Left colon (tissue), 2 donors: ENCODE measurements around the gene GOLPH3. TPM values are rescaled to one million over a fixed set of nuclear protein-coding genes. Genes with fewer than 3 reads are reported as not detected.
A peak's percentile ranks its signal among the peaks of the same experiment; 100 is the strongest.
"Not testable (repeated sequence)": the region's sequence is repeated elsewhere in the genome, so short reads cannot be mapped to it uniquely, and the experiment has no call there.

Experiments used
- ATAC-seq: fragments of 200-7000 bp; cut with Tn5 transposase; one replicate; pipeline ENCODE4 v1.9.1; 2020; ENCODE audit warnings: mild to moderate bottlenecking, moderate library complexity
- DNase-seq, 2 donors: peaks; one replicate each; pipeline ENCODE4 v3.0.0-alpha.2; 2020
- intact Hi-C, 2 donors: fragments of 100-400 bp; cut with DNase I in 1 of 2; cut with micrococcal nuclease in 1 of 2; formaldehyde crosslinking; loops; one replicate each; pipeline versions ENCODE4 v1.11.2 to v1.14.0; 2022; cut with DNase I, micrococcal nuclease
- long read RNA-seq: library from polyadenylated mRNA; unstranded; transcript quantifications from one replicate; pipeline ENCODE4 v2.0.0, GENCODE V29; 2021
- total RNA-seq, 2 donors: library from RNA; stranded (reverse); fragmentation: NEBNext Ultra II Directional; extraction: Animal tissue kit (Norgen Biotek cat#: 25700); gene quantifications; one replicate each; pipeline ENCODE4 v1.2.1, GENCODE V29; 2021
- donor health status: DM: no; HTN: no; CAD: no.
- donor health status: DM: yes; HTN: yes; CAD: no.

Gene GOLPH3
- 100 to 1,000 TPM; 123 to 131 TPM for total RNA-seq
- long read RNA-seq, transcript GOLPH3-203 (3 exons, 665 nt), result minor isoform, 7 of 389 reads
- long read RNA-seq, transcript GOLPH3-201 (4 exons, 2,721 nt), result major isoform, 369 of 389 reads
- long read RNA-seq, partial matches to known transcripts, result 2 of 389 reads
- long read RNA-seq, other reads (novel, unspliced or antisense), result 11 of 389 reads

- intact Hi-C loops, result loop anchor here in 1 of 2 donors (10.0 kb wide), 1 partner anchor 51 kb away; no protein-coding TSS in a partner anchor
- DNase-seq, result peak; percentile 91 to 97
- peak; percentile 87 for ATAC-seq
Measured at GRCh38 chr5:32174011-32174870, at the start of gene GOLPH3. GOLPH3 (minus strand) TSS chr5:32174319; CDS start chr5:32174034, 285 bp downstream.

DNA sequence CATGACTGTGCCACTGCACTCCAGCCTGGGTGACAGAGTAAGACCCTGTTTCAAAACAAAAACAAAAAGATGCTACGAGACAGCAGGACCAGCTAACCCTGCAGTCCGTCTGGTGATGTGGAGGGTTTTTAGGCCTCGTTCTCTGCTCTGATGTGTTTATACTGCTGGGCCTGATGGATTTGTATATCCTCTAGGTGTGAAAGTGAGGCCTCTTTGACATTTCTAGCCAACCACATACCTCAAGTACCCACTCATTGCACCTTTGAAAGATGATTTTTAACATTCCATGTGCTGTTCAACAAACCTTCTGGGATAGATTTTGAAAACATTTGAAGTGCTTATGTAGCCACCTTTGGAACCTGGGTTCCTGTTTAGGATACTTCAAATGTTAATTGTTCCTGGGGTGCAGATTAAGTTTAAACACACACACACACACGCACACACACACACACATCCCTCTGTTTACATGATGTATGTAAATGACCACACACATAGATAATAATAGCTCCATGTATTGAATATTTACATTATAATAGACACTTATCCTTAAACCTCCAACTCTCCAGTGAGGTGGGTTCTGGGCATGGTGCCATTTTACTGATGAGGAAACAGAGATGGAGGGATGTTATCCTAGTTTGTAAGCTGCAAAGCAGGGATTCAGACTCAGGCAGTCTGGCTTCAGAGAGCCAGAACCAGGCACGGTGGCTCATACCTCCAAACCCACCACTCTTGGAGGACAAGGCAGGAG is 48.8 kb upstream of the GOLPH3 start:
- intact Hi-C loops, result loop anchor here in 1 of 2 donors (10.0 kb wide), 1 partner anchor 48 kb away; the partner anchor contains the start of gene GOLPH3
- no peak for DNase-seq
- no peak for ATAC-seq

DNA sequence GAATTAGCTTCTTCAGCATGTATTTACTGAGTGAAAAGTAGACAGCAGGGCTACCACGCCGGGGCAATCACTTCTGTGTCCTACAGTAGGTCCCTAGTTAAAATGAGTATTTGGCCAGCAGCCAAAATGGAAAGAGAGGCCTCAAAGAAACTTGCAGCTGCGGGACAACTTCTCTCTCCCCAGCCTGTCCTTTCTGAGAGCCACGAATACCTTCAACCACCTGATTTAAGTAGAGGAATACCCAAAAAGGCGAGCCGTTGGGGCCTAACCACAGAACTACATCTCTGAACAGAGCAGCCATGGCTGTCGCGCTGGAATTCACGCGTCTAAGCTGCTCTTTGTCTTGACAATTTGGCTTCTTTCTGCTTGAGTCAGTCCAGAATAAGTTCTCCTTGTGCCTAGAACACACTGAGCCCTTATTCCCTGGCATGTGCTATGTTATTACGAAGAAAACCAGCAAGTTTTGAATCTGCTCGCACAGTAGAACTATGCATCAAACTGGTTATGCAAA is 43.8 kb upstream of the GOLPH3 start:
- intact Hi-C loops, result no loop called here
- ATAC-seq, result peak; percentile 24
- DNase-seq, result peak in 1 of 2 donors; percentile 52

DNA sequence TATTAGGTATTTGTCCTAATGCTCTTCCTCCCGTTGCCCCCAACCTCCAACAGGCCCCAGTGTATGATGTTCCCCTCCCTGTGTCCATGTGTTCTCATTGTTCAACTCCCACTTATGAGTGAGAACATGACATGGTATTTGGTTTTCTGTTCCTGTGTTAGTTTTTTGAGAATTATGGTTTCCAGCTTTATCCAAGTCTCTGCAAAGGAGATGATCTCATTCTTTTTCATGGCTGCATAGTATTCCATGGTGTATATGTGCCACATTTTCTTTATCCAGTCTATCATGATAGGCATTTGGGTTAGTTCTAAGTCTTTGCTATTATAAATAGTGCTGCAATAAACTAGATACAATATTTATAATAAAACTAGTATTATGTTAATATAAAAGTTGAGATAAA is 40.2 kb upstream of the GOLPH3 start:
- ATAC-seq, intact Hi-C loops, DNase-seq: not testable (repeated sequence)

- no peak for ATAC-seq
- DNase-seq, result no peak
- intact Hi-C loops, result no loop called here
Measured at GRCh38 chr5:32210151-32210550, 36.0 kb upstream of the GOLPH3 start.

DNA sequence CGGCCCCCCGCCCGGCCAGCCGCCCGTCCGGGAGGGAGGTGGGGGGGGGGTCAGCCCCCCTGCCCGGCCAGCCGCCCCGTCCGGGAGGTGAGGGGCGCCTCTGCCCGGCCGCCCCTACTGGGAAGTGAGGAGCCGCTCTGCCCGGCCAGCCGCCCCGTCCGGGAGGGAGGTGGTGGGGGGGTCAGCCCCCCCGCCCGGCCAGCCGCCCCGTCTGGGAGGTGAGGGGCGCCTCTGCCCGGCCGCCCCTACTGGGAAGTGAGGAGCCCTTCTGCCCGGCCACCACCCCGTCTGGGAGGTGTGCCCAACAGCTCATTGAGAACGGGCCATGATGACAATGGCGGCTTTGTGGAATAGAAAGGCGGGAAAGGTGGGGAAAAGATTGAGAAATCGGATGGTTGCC is 34.7 kb upstream of the GOLPH3 start:
- intact Hi-C loops, DNase-seq, ATAC-seq: not testable (repeated sequence)

GRCh38 chr5:32207355-32207634 is 33.2 kb upstream of the GOLPH3 start:
- no peak for DNase-seq
- no peak for ATAC-seq
- intact Hi-C loops, result no loop called here

- intact Hi-C loops, result no loop called here
- DNase-seq (no peak), ATAC-seq (no peak)
Measured at GRCh38 chr5:32206509-32207354, 32.6 kb upstream of the GOLPH3 start.

DNA sequence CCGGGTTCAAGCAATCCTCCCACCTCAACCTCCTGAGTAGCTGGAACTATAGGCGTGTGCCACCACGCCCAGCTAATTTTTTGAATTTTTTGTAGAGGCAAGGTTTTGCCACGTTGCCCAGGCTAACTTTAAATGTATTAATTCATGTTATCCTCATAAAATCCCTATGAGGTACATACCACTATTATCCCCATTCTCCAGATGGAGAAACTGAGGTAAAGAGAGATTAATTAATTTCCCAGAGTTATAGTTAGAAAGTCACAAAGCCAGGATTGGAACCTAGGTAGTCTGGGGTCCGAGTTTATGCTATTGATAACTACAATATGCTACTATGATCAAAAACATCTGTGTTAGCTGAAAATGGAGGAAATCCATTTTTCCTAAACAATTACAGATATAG is 31.9 kb upstream of the GOLPH3 start:
- intact Hi-C loops, result no loop called here
- no peak for DNase-seq
- ATAC-seq, result no peak

GRCh38 chr5:32202394-32202793 is 28.3 kb upstream of the GOLPH3 start:
- DNase-seq (no peak), ATAC-seq (no peak)
- intact Hi-C loops, result no loop called here

GRCh38 chr5:32201122-32201753 is 27.1 kb upstream of the GOLPH3 start:
- ATAC-seq, result no peak
- no peak for DNase-seq
- intact Hi-C loops, result no loop called here

DNA sequence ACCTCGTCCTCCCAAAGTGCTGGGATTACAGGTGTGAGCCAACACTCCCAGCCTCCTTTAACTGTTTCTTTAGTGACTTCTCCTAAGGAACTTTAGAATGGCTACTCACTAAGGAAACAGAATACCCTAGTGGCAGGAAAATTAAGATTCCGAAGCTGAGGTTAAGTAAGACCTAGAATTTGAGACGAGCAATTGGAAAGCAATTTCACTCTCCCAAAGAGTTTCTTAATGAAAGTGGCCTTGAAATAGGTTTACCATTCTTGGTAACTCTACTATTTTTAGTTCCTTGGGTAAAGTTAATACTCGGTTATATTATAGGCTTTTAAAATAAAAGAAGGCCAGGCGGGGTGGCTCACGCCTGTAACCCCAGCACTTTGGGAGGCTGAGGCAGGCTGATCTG is 22.9 kb upstream of the GOLPH3 start:
- no peak for ATAC-seq
- DNase-seq, result no peak
- intact Hi-C loops, result no loop called here

DNA sequence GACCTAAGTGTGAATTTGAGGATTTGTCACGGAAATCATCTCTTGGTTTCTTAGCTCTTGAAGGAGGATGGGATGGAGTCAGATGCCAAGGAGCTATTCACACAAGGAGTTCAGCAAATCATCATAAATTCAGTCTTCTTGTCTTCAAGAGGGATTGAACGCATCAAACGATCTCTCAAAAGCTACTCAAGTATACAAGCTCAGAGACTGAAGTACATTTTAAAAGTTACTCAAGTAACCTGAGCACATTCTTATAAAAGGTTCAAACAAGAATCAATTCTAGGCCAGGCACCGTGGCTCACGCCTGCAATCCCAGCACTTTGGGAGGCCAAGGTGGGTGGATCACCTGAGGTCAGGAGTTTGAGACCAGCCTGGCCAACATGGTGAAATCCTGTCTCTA is 21.1 kb upstream of the GOLPH3 start:
- no peak for ATAC-seq
- intact Hi-C loops, result no loop called here
- no peak for DNase-seq

DNA sequence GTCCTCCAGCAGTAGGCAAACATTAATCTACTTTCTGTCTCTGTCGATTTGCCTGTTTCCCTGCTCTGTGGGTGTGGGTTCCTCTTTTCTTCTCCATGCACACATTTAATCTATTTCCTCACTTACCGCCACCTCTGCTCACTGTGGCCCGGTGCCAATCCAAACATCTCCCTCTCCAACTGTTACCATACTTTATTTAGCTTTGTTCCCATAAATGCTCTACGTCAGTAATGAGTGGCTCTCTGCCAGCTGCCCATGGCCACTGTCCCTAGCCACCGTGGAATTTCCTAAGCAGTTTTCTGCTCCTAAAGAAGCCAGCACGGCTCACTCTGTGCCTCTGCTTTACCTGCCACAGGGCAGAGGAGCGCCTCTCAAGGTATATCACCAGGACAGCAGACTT is 19.5 kb upstream of the GOLPH3 start:
- ATAC-seq, result peak; percentile 95
- intact Hi-C loops, result no loop called here
- peak; percentile 93 for DNase-seq

DNA sequence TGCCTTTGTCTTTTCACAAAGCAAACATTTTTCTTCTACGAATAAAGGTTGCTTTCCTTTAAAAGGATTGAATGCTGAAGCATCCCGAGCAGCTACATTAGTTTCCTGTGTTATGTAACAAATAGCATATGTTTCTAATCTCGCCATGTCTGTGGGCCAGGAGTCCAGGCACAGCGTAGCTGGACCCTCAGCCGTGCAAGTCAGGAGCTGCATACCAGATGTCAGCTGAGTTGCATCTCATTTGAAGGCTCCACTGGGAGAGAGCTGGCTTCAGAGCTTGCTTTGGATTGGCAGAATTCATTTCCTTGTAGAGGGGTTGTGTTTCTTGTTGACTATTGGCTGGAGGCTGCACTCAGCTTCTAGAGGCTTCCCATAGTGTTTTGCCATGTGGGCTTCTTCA is 16.0 kb upstream of the GOLPH3 start:
- ATAC-seq, result no peak
- DNase-seq, result no peak
- intact Hi-C loops, result no loop called here

GRCh38 chr5:32187675-32188074 is 13.6 kb upstream of the GOLPH3 start:
- ATAC-seq, result no peak
- no peak for DNase-seq
- intact Hi-C loops, result no loop called here

GRCh38 chr5:32182463-32183063 is 8.4 kb upstream of the GOLPH3 start:
- no peak for DNase-seq
- intact Hi-C loops, result no loop called here
- ATAC-seq, result no peak
